EH (cell line): ENCODE measurements around the gene FAM20A.
"Not testable (repeated sequence)": the region's sequence is repeated elsewhere in the genome, so short reads cannot be mapped to it uniquely, and the experiment has no call there.

ENCODE experiments used
- DNase-seq: peaks from one replicate; pipeline ENCODE4 v3.0.0-alpha.2; 2015; ENCODE audit warnings: low read depth

The FAM20A gene

GRCh38 chr17:68492394-68493054 lies 108.6 kb downstream of the FAM20A start:
- not testable (repeated sequence) for DNase-seq

- no peak for DNase-seq
Measured at GRCh38 chr17:68491381-68492231, 109.6 kb downstream of the FAM20A start.

DNA sequence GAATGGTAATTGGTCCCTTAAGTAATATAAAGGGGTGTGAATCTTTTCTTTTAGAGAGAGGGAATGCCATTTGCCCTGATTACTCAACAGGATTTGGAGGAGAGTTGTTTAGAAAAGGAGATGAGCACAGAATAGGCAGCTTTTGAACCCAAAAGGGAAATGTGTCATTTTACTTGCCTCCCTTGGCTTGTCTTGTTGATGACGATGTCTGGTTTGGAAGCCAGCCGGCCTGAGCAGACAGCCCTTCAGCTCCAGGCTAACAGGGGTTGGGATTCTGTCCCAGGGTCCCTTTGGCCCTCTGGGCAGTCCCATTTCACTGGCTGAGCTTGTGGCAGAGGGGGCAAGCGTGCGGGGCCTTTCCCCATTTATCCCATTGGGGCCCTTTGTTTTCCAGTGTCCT lies 111.2 kb downstream of the FAM20A start:
- no peak for DNase-seq
